ENCODE measurements around the gene PTPRD.

The PTPRD gene

DNA sequence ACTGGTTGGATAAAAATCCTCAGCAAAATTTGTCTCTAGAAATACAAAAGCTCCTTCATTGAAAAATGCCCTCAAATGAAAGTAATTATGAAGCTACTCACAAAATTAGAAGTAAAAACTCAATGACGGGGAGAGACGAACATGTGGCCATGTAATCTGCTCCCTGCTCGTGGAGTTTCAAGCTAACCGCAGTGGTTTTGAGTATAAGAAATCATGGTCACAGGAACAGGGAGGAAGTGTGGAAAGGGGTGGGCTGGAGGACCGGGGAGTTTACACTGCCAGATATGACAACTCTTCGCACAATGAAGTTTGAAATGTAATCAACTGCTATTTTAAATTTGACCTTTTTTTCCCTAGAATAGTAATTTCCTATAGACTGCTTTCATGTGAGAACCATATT lies 2047.8 kb downstream of the PTPRD start:
- H3K27me3 ChIP-seq (ENCODE audit: low read length), result no peaks in the 10 kb centered on the region
- H3K4me3 ChIP-seq (ENCODE audit: insufficient read depth, low read length, poor library complexity, severe bottlenecking), result no peak overlapping the region
- no peaks in the 10 kb centered on the region for H3K79me2 ChIP-seq (ENCODE audit: insufficient read depth, low read length)
- no peaks in the 10 kb centered on the region for H3K9me2 ChIP-seq (replicated peaks; ENCODE audit: insufficient read depth, low read length)
- H2AFZ ChIP-seq (ENCODE audit: low read depth, low read length, severe bottlenecking), result no peak overlapping the region
- no peaks in the 10 kb centered on the region for H3F3A ChIP-seq (ENCODE audit: insufficient read depth)
- H3K9ac ChIP-seq (ENCODE audit: low read length), result no peak overlapping the region
- no peak overlapping the region for H3K4me2 ChIP-seq (ENCODE audit: low read depth, low read length, poor library complexity, severe bottlenecking)
- no peaks in the 10 kb centered on the region for H4K20me1 ChIP-seq (ENCODE audit: low read depth, low read length)
- H3K27ac ChIP-seq (ENCODE audit: low read depth, low read length), result no peak overlapping the region
- no peaks in the 10 kb centered on the region for H3K36me3 ChIP-seq (ENCODE audit: low read length)
- peaks cover 3% of the 10 kb centered on the region; the same call in 1 of the 2 replicates for H3K9me3 ChIP-seq (ENCODE audit: insufficient read depth, low read length)
- TF ChIP-seq, protein P1, sequence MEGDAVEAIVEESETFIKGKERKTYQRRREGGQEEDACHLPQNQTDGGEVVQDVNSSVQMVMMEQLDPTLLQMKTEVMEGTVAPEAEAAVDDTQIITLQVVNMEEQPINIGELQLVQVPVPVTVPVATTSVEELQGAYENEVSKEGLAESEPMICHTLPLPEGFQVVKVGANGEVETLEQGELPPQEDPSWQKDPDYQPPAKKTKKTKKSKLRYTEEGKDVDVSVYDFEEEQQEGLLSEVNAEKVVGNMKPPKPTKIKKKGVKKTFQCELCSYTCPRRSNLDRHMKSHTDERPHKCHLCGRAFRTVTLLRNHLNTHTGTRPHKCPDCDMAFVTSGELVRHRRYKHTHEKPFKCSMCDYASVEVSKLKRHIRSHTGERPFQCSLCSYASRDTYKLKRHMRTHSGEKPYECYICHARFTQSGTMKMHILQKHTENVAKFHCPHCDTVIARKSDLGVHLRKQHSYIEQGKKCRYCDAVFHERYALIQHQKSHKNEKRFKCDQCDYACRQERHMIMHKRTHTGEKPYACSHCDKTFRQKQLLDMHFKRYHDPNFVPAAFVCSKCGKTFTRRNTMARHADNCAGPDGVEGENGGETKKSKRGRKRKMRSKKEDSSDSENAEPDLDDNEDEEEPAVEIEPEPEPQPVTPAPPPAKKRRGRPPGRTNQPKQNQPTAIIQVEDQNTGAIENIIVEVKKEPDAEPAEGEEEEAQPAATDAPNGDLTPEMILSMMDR (IDR thresholded peaks at IDR 0.05; ENCODE audit: insufficient read depth, low read length, poor library complexity, severe bottlenecking), result no peak

DNA sequence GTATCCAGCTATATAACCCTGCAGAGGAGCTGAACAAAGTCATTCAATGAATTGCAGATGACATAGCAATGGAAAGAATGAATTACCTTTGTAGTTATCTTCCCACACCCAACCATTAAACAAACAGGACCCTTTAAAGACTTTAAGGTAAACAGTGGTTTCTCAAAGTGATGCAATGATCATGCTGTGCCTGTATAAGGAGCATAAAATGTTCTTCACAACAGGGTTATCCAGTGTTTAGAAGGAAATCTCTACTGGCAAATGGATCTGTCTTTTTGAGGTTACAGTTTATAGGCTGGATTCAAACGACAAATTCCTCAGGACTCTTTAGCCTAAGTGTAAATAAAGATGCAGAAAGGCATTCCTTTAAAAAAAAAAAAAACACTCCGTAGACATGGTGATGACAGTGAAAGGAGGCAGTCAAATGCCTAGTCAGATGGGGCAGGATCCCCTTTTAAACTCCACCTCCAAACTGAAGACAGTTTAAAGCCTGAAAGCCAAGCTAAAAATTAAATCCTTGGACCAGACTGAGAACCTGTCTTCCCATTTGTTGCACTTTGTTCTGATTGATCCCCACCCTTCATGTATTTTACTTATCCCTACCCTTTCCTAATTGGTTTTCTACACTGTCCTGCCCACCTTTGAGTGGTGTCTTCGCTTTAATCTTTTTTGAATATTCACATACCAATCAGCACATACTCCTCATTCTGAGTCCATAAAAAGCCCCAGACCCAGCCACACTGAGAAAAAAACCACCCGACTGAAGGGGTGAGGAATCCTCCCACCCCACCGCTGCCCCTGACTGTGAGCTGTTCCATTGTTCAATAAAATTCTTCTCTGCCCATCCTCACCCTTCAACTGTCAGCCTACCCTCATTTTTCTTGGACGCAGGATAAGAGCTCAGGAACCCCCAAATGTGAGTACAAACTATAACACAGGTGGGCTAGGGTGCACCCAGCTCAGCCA lies 2052.0 kb downstream of the PTPRD start:
- H3K4me2 ChIP-seq (ENCODE audit: low read depth, low read length, poor library complexity, severe bottlenecking), result no peak overlapping the region

DNA sequence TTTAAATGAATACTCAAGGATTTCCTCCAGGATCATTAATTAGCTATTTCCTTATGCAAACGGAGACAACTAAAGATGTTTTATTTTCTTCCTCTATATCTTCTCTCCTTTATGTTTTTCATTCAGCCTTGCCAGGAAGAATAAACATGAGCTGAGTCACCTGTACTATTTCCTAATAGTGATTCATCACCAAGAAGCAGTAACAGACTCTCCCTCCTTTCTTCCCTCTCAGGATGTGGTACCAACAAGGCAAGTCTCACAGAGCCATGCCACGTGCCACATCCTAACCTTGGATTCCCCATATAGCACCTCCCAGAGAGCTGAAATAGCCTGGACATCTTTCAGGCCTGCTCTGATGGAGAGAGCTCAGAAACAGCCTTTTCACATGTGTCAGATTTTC lies 2054.6 kb downstream of the PTPRD start:
- Histone ChIP-seq H3K27me3 (ENCODE audit: low read length) (no peaks in the 10 kb centered on the region), H3K79me2 (ENCODE audit: insufficient read depth, low read length) (no peaks in the 10 kb centered on the region), H3K36me3 (ENCODE audit: low read length) (no peaks in the 10 kb centered on the region), H3K9me3 (ENCODE audit: insufficient read depth, low read length) (no peaks in the 10 kb centered on the region), H2AFZ (ENCODE audit: low read depth, low read length, severe bottlenecking) (no peak overlapping the region), H3K4me2 (ENCODE audit: low read depth, low read length, poor library complexity, severe bottlenecking) (no peak overlapping the region), H4K20me1 (ENCODE audit: low read depth, low read length) (no peaks in the 10 kb centered on the region), H3K9ac (ENCODE audit: low read length) (no peak overlapping the region), H3K4me3 (ENCODE audit: insufficient read depth, low read length, poor library complexity, severe bottlenecking) (no peak overlapping the region), H3K27ac (ENCODE audit: low read depth, low read length) (no peak overlapping the region), H3F3A (ENCODE audit: insufficient read depth) (no peaks in the 10 kb centered on the region), H3K9me2 (replicated peaks; ENCODE audit: insufficient read depth, low read length) (no peaks in the 10 kb centered on the region; the same call in 1 of the 2 replicates)
- no peak for TF ChIP-seq EZH2phosphoT487 (conservative IDR thresholded peaks at IDR 0.05; ENCODE audit: low read length)

More for the DNA sequence above, 2052.0 kb downstream of the PTPRD start:
- Histone ChIP-seq H3K36me3 (ENCODE audit: low read length) (no peaks in the 10 kb centered on the region), H3K9me2 (replicated peaks; ENCODE audit: insufficient read depth, low read length) (no peaks in the 10 kb centered on the region; the same call in 1 of the 2 replicates), H3K79me2 (ENCODE audit: insufficient read depth, low read length) (no peaks in the 10 kb centered on the region), H3F3A (ENCODE audit: insufficient read depth) (no peaks in the 10 kb centered on the region), H3K9ac (ENCODE audit: low read length) (no peak overlapping the region), H3K9me3 (ENCODE audit: insufficient read depth, low read length) (no peaks in the 10 kb centered on the region), H4K20me1 (ENCODE audit: low read depth, low read length) (no peaks in the 10 kb centered on the region), H2AFZ (ENCODE audit: low read depth, low read length, severe bottlenecking) (no peak overlapping the region), H3K27me3 (ENCODE audit: low read length) (no peaks in the 10 kb centered on the region), H3K4me3 (ENCODE audit: insufficient read depth, low read length, poor library complexity, severe bottlenecking) (no peak overlapping the region), H3K27ac (ENCODE audit: low read depth, low read length) (no peak overlapping the region)
- no peak for TF ChIP-seq EZH2phosphoT487 (conservative IDR thresholded peaks at IDR 0.05; ENCODE audit: low read length)
- TF ChIP-seq, protein P1 (IDR thresholded peaks at IDR 0.05; ENCODE audit: insufficient read depth, low read length, poor library complexity, severe bottlenecking), result no peak
